ENCODE results near the gene MZT2B.
"Not testable (repeated sequence)": the region's sequence is repeated elsewhere in the genome, so short reads cannot be mapped to it uniquely, and the experiment has no call there.

Gene MZT2B, protein sequence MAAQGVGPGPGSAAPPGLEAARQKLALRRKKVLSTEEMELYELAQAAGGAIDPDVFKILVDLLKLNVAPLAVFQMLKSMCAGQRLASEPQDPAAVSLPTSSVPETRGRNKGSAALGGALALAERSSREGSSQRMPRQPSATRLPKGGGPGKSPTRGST

DNA sequence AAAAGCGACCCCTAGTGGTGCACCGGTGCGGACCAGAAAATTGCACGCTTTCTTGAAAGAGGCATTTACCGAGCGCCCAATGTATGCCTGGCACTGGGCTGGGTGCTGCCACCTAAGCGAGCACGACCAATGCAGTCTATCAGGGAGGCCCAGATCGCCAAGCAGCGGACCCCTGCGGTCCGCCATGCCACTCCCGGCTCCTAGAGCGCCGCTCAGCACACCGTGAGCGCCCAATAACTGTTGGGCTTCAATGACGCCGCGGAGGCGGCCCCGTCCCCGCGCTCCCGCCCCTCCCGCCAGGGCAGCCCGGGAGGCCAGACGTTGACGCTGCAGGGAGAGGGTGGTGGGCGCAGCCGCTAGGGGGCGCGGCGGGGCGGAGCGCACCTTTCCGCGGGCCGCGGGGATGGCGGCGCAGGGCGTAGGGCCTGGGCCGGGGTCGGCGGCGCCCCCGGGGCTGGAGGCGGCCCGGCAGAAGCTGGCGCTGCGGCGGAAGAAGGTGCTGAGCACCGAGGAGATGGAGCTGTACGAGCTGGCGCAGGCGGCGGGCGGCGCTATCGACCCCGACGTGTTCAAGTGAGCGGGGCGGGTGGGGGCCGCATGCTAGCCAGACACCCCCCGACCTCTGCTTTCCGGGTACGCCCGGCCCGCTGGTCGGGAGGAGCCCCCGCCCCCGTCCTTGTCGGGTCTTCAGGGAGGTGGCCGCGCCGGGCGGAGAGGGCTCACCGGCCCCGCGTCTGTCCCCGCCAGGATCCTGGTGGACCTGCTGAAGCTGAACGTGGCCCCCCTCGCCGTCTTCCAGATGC, at the start of gene MZT2B:
Gene MZT2B, plus strand, starts transcription at position 383 of the 803 bp plus-strand sequence. Its CDS starts 21 bp downstream, at position 404.
- DNase-seq, result peak; percentile 85

DNA sequence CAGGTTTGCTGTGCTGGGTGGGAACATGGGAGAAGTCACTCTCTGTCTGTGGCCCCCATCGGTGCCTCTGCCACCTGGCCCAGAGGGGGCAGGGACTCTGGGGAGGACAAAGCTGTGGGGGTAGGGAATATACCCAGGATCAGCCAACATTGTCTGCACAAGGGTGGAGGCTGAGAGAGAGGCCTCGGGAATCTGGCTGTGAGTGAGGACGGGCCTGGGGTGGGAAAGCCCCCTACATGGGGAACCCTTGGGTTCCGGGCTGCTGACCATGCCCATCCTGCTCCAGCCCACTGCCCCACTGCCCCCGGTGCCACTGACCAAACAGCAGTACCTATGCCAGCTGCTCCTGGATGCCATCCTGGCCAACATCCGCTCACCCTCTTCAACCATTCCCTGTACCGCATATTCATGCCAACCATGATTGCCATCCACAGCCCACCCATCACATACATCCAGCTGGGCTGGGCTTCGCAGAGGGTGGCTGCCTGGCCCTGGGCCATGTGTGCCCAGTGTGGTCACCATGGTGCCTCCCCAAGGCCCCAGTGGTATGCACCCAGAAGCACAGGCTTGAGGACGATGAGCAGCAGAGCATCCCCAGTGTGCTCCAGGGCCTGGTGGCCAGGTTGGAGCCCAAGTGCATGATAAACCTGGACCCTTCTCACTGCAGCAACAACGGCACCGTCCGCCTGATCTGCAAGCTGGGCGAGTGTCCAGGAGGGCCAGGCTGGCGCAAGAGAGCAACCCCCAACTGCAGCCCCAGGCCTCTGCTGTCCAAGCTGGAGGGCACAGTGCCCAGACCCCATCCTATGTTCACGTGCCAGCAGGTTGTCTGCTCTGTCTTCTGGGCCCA, 46.1 kb upstream of the MZT2B start:
- DNase-seq, result no peak

DNA sequence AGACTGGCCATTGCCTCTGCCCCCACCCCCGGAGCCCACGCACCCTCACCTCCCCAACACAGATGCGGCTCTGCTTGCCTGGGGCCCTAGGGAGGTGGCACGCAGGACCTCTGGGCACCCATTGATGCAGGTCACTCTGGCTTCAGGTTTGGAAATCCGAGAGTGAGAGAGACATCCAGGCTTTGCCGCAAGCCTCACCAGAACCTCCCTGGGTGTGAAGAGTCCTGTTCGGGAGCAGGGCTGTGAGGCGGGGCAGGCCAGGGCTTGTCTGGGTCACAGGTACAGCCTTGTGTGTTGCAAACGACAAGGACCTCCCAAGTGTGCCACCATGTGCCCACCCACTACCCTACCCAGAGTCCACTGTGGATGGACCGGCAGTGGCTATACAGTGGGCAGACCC, 45.5 kb upstream of the MZT2B start:
- not testable (repeated sequence) for DNase-seq

DNA sequence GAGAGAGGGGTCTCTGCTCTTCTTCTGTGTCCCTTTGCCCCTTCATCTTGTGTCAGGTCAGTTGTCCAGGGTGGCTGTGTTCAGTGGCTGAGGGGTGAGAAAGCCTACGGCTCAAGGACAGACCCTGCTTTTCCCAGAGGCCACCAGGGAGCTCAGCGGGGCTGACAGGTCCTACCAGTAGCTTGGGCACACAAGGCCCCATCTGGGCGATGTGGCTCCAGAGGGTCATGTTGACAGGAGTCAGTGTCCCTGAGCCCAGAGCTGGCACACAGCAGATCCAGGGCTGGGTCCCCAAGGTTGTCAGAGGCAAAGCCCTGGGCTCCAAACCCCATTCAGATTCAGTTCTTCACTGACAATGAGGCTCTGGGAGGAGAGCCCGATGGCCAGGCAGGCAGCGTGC, 44.9 kb upstream of the MZT2B start:
- DNase-seq, result not testable (repeated sequence)

DNA sequence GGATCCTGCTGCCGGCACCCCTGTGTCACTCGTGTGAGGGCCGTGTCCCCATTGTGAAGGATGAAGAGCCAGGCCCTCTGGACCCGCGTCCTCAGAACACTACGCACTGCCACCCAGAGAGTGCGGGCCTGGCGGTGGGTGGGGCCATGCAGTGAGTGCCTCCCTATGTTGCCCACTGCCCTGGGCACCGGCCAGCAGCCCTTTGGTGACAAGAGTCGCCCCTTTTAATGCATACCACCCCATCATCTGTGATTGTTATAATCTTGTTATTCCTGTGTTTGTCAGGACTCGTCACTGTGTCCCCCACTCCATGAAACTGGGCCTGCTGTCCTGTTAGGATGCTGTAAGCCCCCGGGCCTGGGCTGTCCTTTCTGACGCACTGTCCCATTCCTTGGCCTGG, 43.7 kb upstream of the MZT2B start:
- DNase-seq, result not testable (repeated sequence)

DNA sequence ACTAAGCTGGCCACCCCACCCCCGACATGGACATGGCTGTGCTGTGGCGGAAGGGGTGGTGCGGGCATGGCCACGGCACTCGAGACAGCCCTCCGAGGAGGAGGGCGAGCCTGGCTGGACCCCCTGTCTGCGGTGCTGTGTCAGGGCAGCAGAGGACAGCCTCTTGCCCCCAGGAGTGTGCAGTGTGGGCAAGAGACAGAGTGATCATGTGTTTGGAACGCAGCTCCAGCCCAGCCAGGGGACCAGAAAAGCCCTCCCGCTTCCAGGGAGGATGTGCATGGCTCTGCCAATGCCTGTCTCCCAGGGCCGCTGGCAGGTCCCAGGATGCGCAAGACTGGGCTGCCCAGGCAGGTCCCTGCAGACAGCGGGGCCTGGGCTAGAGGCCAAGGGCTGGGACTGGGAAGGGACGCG, 43.2 kb upstream of the MZT2B start:
- DNase-seq, result not testable (repeated sequence)

DNA sequence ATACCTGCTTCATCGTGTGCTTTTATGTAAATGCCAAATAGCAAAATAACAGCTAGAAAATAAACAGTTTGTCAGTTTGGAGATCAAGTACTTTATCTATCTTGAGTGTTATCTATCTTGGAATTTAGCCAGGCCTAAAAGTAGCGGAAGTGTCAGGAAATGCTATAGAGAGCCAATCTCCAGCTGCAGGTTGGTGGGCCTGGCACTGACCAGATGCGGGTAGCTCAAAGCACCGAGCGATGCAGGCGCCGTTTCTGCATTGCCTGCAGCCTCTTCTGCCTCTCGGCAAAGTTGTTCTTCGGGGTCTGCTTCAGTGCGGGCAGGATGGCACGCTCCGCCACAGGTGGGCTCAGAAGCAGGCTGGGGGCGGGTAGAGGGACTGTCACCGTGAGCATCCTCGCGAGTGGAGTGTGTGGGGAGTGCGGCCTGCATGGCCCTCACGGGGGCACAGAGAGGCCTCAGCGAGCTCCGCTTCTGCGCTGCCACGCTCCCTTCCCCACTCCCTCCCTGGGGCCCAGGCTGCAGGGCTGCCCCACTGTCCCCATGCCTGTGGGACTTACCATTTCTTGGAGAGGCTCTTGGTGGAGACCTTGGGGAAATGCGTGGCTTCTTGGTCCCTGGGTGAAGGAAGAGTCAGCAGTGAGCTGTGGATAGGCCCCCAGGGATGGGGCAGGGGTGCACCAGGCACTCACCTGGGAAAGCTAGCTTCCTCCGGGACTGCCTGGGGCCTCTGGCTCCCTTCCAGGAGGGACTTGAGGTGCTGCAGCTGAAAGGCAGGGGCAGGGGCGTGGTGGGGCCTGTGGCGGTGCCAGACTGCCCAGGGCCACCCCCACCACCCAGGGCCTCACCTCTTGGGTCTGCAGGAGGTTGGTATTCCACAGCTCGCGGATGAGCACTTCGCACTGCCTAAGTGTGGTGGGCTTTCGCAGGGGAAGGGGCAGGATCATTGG, 42.5 kb upstream of the MZT2B start:
- not testable (repeated sequence) for DNase-seq

DNA sequence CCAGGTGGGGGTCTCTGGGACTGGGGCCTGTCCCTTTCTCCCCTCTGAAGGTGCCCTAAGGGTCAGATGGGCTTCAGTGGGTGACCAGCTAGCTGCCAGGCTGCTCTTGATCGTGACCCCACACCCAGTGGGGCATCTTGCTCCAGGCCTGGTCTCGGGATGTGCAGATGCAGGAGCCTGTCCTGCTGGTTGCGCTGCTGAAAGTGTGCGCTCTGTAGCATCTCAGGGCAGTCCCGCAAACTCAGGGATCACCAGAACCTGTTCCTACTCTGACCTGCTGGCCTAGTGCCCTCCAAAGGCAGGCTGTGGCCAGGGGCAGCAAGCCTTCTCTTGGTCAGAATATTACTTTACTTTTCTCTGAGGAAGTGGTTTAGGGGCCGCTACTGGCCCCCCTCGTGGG, 41.5 kb upstream of the MZT2B start:
- not testable (repeated sequence) for DNase-seq

DNA sequence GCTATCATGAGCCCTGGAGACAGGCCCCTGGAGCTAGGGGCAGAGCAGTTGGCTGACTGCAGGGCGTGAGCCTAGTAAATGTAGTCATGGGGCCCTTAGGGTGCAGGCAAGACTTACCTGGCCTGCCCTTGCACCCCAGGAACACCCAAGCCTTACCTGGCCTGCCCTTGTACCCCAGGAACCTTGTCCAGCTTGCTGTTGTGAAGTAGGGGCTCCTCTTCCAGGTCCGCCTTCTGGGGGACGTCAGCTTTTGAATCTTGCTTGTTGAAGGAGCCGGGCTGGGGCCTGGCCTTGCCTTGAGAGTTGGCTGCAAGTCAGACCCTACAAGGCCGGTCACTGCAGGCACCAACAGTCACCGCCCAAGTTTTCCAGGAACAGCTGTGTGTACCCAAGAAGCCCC, 41.1 kb upstream of the MZT2B start:
- not testable (repeated sequence) for DNase-seq

DNA sequence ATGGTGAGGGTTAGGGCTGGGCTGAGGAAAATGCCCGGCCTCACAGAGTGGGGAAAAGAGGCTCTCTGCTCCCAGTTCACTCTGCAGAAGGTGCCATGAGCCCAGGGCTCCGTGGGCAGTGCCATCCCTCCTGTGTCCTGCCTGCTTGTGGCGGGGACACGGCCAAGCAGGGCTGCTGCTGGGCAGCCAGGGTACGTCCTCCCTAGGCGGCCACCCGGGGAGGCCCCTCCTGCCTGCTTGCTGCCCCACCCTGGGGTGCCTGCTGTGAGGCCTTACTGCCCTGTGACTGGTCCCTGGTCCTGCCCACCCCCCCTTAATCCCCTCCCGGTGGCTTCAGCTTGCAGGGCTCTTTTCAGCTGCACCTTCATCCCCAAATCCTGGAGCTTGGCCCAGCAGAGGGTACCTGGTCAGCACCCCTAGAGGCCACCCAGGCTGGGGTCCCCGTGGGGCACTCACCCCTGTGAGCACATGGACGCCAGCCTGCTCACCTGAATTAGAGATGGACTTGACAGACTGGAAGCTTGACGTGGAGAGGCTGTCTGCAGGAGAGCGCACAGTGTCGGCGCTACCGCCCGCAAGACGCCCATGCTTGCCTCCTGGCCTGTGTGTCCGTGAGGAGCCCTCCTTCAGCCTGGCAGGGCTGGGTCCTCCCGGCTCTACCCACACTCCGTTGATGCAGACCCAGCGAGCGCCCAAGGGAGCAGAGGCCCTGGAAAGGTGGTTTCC, 40.3 kb upstream of the MZT2B start:
- not testable (repeated sequence) for DNase-seq

DNA sequence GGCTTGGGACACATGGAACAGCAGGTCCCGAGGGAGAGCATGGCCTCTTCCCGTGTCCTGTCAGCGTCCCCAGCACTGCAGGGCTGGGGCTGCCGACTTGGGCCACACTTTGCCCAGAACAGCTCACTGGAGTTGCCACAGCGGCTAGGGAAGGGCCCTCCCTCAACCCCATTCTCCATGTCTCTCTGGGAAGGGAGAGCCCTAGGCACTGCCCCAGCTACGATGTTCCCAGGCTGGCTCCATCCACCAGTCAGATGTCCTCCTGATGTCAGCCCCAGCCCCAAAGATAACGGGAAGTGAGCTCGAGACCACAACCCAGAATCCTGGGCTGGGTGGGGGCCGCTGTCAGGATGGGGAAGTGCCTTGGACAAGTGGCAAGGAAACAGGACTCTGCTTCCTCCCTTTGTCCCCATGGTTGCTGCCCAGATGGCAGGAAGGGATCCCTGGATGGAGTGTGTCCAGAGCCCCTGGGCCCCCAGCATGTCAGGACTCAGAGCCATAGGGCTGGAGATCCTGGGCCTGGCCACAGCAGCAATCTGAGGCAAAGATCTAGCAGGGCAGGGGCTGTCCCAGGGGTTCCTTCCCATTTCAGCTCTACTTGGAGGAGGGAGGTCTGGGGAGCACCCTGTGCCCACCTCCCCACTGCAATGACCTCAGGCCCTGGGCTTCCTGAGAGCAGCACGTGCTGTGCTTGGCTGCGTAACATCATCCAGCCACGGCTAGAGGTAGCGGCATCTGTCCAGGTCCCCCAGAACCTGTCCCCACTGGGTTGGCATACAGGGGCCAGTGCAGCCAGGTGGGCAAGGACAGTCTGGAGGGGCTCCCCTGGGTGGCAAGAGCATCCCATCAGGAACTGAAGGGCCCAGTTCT, 39.4 kb upstream of the MZT2B start:
- DNase-seq, result not testable (repeated sequence)

DNA sequence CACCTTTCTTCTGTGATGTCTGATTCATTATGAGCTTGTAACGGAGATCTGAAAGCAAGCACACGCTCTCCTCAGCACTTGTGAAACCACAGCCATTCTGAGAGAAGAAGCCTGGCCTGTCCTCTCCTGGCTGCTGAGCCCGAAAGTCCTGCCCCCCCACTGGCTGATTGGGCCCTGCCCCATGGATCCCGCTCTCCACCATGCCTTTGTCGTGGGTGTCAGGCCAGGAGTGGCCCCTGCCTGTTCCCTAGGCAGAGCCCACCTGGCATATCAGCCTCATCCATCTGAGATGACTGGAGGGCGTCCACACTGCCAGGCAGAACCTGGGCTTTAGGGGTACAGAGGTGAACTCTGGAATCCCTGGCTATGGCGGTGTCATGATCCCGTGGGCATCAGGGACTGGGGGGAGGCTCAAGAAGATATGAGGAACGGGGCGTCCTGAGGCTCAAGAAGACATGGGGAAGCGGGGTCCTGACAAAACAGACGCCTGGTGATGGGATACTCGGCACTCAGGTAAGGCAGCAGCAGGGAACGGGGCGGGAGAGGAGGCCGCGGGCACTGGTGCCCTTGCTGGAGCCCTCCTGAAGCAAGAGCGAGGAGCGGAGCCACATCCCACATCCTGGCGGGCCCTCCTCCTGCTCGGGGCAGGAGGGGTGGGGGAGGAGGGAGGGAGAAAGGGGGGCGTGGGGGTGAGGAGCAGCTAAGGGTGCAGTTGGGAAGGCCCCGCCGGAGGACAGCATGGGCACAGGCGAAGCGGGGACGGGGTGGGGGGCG, 38.6 kb upstream of the MZT2B start:
- DNase-seq, result not testable (repeated sequence)

DNA sequence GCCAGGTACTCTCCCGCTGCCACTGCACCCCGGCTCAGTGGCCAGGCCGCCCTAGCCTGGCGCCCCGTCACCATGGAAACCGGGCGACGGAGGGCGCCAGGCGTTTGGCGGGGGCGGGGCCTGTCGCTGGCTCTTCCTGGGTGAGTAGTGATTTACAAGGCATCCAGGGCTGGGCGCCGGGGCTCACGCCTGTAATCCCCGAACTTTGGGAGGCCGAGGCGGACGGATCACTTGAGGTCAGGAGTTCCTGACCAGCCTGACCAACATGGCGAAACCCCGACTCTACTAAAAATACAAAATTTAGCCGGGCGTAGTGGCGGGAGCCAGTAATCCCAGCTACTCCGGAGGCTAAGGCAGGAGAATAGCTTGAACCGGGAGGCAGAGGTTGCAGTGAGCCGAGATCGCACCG, 37.1 kb upstream of the MZT2B start, which contains the start of gene CCDC74B:
Gene CCDC74B, minus strand, starts transcription at position 107 of the 409 bp plus-strand sequence. CDS start 116 bp downstream, outside the sequence.
- peak; percentile 28 for DNase-seq

DNA sequence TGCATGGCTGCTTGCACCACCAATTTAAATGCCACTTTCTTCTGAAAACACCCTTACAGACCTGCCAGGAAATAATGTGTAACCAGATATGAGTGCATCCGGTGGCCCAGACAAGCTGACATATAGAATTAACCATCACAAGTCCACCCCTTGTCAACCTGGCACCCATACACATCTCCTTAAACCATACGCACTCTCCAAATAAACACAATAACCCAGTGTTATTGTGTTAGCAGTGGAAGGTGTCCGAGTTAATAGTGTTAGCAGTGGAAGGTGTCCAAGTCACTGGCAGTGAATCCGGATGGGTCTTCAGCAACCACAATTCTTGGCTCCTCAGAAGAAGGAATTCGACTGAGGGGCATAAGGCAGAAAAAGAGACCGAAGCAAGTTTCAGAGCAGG, 33.5 kb upstream of the MZT2B start:
- not testable (repeated sequence) for DNase-seq

DNA sequence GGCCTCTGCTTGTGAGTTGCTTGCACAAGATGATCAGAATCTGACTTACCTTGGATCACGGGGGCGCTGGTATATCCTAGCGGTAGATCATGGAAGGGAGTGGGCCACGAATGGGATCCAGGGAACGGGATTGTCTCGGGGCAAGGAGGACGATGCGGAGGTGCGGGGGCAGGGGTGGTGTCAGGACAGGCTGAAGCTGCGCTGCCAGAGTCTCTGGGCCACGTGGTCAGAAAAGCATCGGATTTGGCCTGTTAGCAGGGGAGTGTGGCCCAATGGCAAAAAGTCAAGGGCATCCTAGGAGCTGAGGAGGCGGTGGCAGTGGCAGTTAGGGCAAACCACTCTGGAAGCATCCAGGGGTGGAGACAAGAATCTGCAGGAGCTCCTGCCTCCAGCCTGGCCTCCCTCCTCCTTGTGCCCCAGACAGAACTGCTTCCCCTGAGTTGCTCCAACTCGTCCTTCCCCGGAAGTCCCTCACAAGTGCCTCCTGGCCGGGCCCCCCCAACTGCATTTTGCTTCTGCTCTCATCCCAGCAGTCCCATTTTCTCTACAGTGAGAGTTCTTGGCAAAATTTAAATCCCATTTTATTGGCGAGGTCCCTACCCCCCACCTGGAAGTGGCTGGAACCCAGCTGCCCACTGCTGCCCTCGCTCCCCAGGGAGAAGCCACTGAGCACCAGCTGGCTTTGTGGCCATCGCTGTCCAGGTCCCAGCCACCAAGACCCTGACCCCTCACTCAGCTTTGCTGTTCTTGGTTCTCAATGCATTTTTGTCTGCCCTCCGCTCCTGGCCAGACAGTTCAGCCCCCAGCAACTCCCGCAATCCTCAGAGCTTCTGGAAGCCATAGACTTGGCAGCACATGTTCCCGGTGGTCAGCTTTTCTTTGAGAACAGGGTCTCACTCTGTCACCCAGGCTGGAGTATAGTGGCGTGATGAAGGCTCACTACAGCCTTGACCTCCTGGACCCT, 31.6 kb upstream of the MZT2B start:
- DNase-seq, result no peak

DNA sequence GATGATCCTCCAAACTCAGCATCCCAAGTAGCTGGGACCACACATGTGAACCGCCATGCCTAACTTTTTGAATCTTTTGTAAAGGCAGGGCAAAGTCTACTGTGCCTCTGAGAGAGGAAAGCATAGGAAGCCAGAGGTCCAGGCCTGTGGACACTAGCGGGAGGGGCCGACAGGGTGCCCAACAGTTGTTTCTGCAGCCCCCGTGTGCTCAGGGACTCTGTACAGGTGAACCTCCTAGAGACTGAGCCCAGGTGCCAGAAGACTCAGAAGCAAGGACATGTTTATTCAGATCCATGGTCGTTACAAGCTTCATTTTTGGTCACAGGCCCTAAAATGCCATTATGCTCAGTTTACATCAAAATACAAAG, 30.9 kb upstream of the MZT2B start:
- DNase-seq, result not testable (repeated sequence)

DNA sequence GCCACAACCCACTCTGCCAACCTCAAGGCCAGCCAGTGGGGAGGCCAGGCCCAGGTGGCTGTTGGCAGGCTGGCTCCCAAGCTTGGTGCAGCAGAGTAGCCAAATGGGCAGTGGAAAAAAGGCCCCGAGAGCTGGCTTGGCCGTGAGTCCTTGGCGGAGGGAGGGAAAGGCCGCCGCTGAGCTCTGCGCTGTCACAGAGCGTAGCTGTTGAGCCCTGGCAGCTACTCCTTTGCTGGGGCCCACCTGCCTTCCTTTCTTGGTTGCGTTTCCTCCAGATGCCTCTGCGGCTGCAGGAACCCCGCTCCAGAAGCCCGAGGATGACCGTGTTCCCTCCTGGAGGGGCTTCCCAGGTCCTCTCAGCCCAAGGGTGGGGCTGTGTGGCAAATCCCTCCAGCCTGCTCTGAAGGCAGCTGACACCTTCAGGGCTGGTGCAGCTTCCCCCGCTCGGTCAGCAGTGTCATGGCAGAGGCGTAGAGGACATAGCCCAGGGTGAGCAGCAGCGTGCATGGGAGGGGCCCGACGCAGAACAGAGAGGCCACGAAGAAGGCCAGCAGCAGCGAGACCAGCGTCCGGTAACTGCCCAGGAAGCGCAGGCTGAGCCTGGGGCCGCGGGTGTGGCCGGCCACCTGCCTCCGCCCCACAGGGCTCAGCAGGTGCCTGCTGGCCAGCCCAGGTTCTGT, 29.8 kb upstream of the MZT2B start:
- not testable (repeated sequence) for DNase-seq

Data from midbrain (tissue), 1 donor.